CD14-positive monocyte (primary cell): Measurements from ENCODE around the gene ACHE. TPM values are rescaled to one million over a fixed set of nuclear protein-coding genes. Genes with fewer than 3 reads are reported as not detected.

Experiments used
- DNase-seq, 3 donors: peaks; one replicate each; pipeline ENCODE4 v3.0.0-alpha.2; 2011 to 2022
- H2AFZ ChIP-seq: 2 replicates; pipeline ENCODE4 v1.6.0; 2012; ENCODE audit warnings: mild to moderate bottlenecking, low read depth, low read length, inconsistent platforms; ENCODE audit not compliant: insufficient read depth, poor library complexity, severe bottlenecking
- H3K27ac ChIP-seq, 2 donors: 1 replicate in 1 of 2; 2 replicates in 1 of 2; pipeline ENCODE4 v1.5.1; 2012 to 2013; ENCODE audit warnings: low read length in 2 of 2, control low read depth in 1 of 2, inconsistent platforms in 1 of 2, low read depth in 1 of 2, mild to moderate bottlenecking in 1 of 2
- H3K27me3 ChIP-seq, 2 donors: one replicate each; pipeline versions ENCODE4 v1.6.0 to v1.6.1; 2011 to 2013; ENCODE audit warnings: low read length in 2 of 2; ENCODE audit not compliant: control insufficient read depth in 2 of 2, insufficient read depth in 2 of 2
- H3K36me3 ChIP-seq, 2 donors: replicated peaks in 1 of 2; 1 replicate in 1 of 2; 2 replicates in 1 of 2; pipeline versions ENCODE4 v1.5.1 to v1.6.1; 2012 to 2013; ENCODE audit warnings: low read length in 2 of 2, control low read depth in 1 of 2, inconsistent platforms in 1 of 2, mild to moderate bottlenecking in 1 of 2; ENCODE audit not compliant: insufficient read depth in 2 of 2, control insufficient read depth in 1 of 2
- H3K4me1 ChIP-seq, 2 donors: 1 replicate in 1 of 2; 2 replicates in 1 of 2; pipeline versions ENCODE4 v1.5.1 to v1.6.1; 2012 to 2013; ENCODE audit warnings: low read length in 2 of 2, control low read depth in 1 of 2, inconsistent platforms in 1 of 2, mild to moderate bottlenecking in 1 of 2, moderate library complexity in 1 of 2; ENCODE audit not compliant: insufficient read depth in 2 of 2, control insufficient read depth in 1 of 2
- H3K4me2 ChIP-seq: replicated peaks from 2 replicates; pipeline ENCODE3; 2012; ENCODE audit warnings: low read length, moderate library complexity, mild to moderate bottlenecking; ENCODE audit not compliant: poor library complexity, severe bottlenecking; ENCODE audit errors: extremely low read depth
- H3K4me3 ChIP-seq, 3 experiments: fragments of 200-600 bp in 1 of 3; sonication (generic) in 1 of 3; replicated peaks in 1 of 3; 1 replicate in 2 of 3; 2 replicates in 1 of 3; pipeline ENCODE4 v1.5.1; 2011 to 2013; ENCODE audit warnings: low read length in 3 of 3, mild to moderate bottlenecking in 3 of 3, control low read depth in 2 of 3, low read depth in 2 of 3, inconsistent platforms in 1 of 3, moderate library complexity in 1 of 3
- H3K79me2 ChIP-seq: 2 replicates; pipeline ENCODE4 v1.6.0; 2012; ENCODE audit warnings: mild to moderate bottlenecking, control low read depth, inconsistent platforms, low read length, moderate library complexity; ENCODE audit not compliant: insufficient read depth
- H3K9ac ChIP-seq: 2 replicates; pipeline ENCODE4 v1.6.0; 2017; ENCODE audit warnings: low read length, mild to moderate bottlenecking; ENCODE audit not compliant: insufficient read depth, poor library complexity, severe bottlenecking
- H3K9me3 ChIP-seq, 2 donors: replicated peaks in 1 of 2; 1 replicate in 1 of 2; 2 replicates in 1 of 2; pipeline versions ENCODE4 v1.5.1 to v1.6.1; 2012 to 2013; ENCODE audit warnings: low read length in 2 of 2, control low read depth in 1 of 2; ENCODE audit not compliant: control insufficient read depth in 1 of 2, insufficient read depth in 1 of 2
- H4K20me1 ChIP-seq: 2 replicates; pipeline ENCODE4 v1.6.0; 2012; ENCODE audit warnings: mild to moderate bottlenecking, low read length, control low read depth, moderate library complexity; ENCODE audit not compliant: insufficient read depth
- H3K27ac Mint-ChIP-seq, 7 donors: one replicate each; pipeline ENCODE4 v1.8.0; 2020; ENCODE audit warnings: mild to moderate bottlenecking in 7 of 7, mixed read lengths in 7 of 7, moderate library complexity in 6 of 7, inconsistent platforms in 2 of 7
- H3K27me3 Mint-ChIP-seq, 3 donors: one replicate each; pipeline ENCODE4 v1.8.0; 2021 to 2022; ENCODE audit warnings: low read depth in 3 of 3, mild to moderate bottlenecking in 3 of 3, mixed read lengths in 3 of 3, moderate library complexity in 3 of 3, inconsistent platforms in 1 of 3
- H3K36me3 Mint-ChIP-seq, 2 donors: one replicate each; pipeline ENCODE4 v1.8.0; 2020; ENCODE audit warnings: mixed read lengths in 2 of 2, inconsistent platforms in 1 of 2, mild to moderate bottlenecking in 1 of 2
- H3K4me1 Mint-ChIP-seq: one replicate; pipeline ENCODE4 v1.8.0; 2020; ENCODE audit warnings: mild to moderate bottlenecking, mixed read lengths
- H3K4me3 Mint-ChIP-seq, 2 donors: one replicate each; pipeline ENCODE4 v1.8.0; 2020; ENCODE audit warnings: mild to moderate bottlenecking in 2 of 2, mixed read lengths in 2 of 2, moderate library complexity in 1 of 2
- H3K9me3 Mint-ChIP-seq, 7 donors: one replicate each; pipeline ENCODE4 v1.8.0; 2020 to 2022; ENCODE audit warnings: mixed read lengths in 7 of 7, mild to moderate bottlenecking in 6 of 7, moderate library complexity in 6 of 7, inconsistent platforms in 2 of 7
- CTCF ChIP-seq: fragments of 200-600 bp; IDR thresholded peaks from one replicate; pipeline ENCODE4 v1.8.0; 2022; ENCODE audit warnings: antibody characterized with exemption, mild to moderate bottlenecking
- WGBS: methylation state at CpG from one replicate; pipeline ENCODE4 v1.1.5; 2013; ENCODE audit warnings: missing lambda C conversion rate; ENCODE audit not compliant: insufficient coverage; 5-methylcytosine and 5-hydroxymethylcytosine counted together
- intact Hi-C, 2 donors: fragments of 100-400 bp; cut with micrococcal nuclease; formaldehyde crosslinking; loops; one replicate each; pipeline versions ENCODE4 v1.15.0 to v1.15.1; 2023
- polyA plus RNA-seq, 3 donors: library from polyadenylated mRNA; depleted of rRNA in 1 of 3; unstranded in 2 of 3; stranded (reverse) in 1 of 3; fragments of 300-500 nt in 2 of 3; fragments of >200 nt in 1 of 3; fragmentation: Illumina TruSeq in 2 of 3; gene quantifications; 1 replicate in 2 of 3; 2 replicates in 1 of 3; pipeline ENCODE4 v1.2.3, GENCODE V29; 2012 to 2021

ACHE gene
- polyA plus RNA-seq, 3 donors: 0.19 TPM; not detected in 2

GRCh38 chr7:100901921-100902332 is 6.2 kb upstream of the ACHE start:
- Histone ChIP-seq H3K27me3 (peaks cover 0 to 26% of the 10 kb centered on the region in 2 donors), H2AFZ (no peak overlapping the region), H4K20me1 (no peaks in the 10 kb centered on the region), H3K9ac (no peak overlapping the region), H3K27ac (no peak overlapping the region), H3K4me3 (no peak overlapping the region), H3K4me1 (no peaks in the 10 kb centered on the region), H3K36me3 (no peaks in the 10 kb centered on the region), H3K9me3 (no peaks in the 10 kb centered on the region), H3K79me2 (no peaks in the 10 kb centered on the region), H3K4me2 (no peak overlapping the region)
- WGBS: 94% methylated on average over 4 of the region's 5 CpGs
- peaks cover 0 to 5% (median 0%) of the 10 kb centered on the region in 7 donors for H3K9me3 Mint-ChIP-seq
- peaks cover 33 to 49% (median 38%) of the 10 kb centered on the region in 3 donors for H3K27me3 Mint-ChIP-seq
- no peak overlapping the region for H3K4me3 Mint-ChIP-seq
- intact Hi-C loops: no loop called here
- H3K36me3 Mint-ChIP-seq: no peaks in the 10 kb centered on the region
- no peak for TF ChIP-seq CTCF
- no peak for DNase-seq
- no peak overlapping the region for H3K27ac Mint-ChIP-seq
- peaks cover 2% of the 10 kb centered on the region for H3K4me1 Mint-ChIP-seq

- Mint-ChIP-seq H3K4me3 (no peak overlapping the region), H3K27me3 (peaks cover 38 to 57% (median 44%) of the 10 kb centered on the region in 3 donors), H3K27ac (peak overlapping the region in 1 of 7 donors; percentile 52), H3K36me3 (peaks cover 5% of the 10 kb centered on the region in 2 donors), H3K9me3 (peaks cover 0 to 8% (median 5%) of the 10 kb centered on the region in 7 donors), H3K4me1 (peaks cover 8% of the 10 kb centered on the region)
- H3K9ac ChIP-seq: no peak overlapping the region
- no peak overlapping the region for H3K27ac ChIP-seq
- TF ChIP-seq CTCF: no peak
- H4K20me1 ChIP-seq: no peaks in the 10 kb centered on the region
- H3K36me3 ChIP-seq: no peaks in the 10 kb centered on the region
- intact Hi-C loops: no loop called here
- no peak overlapping the region for H3K4me3 ChIP-seq
- H3K79me2 ChIP-seq: no peaks in the 10 kb centered on the region
- WGBS: no CpG with 5 or more reads among the region's 2 CpGs
- peaks cover 7 to 9% of the 10 kb centered on the region in 2 donors for H3K4me1 ChIP-seq
- H2AFZ ChIP-seq: no peak overlapping the region
- H3K27me3 ChIP-seq: peaks cover 5 to 33% of the 10 kb centered on the region in 2 donors
- no peak for DNase-seq
- H3K9me3 ChIP-seq: peaks cover 0 to 4% of the 10 kb centered on the region in 2 donors
- no peak overlapping the region for H3K4me2 ChIP-seq
Observed at GRCh38 chr7:100900978-100901377, 5.3 kb upstream of the ACHE start.
